A673 (cell line): ENCODE measurements around the gene PHYHD1. TPM values are rescaled to one million over a fixed set of nuclear protein-coding genes. Genes with fewer than 3 reads are reported as not detected.

Experiments used
- BruUV-seq: library from RNA; stranded (reverse); fragments of 400-500 nt; replicated peaks from 2 replicates; lab custom pipeline; 2021; lab: Mats Ljungman, UMichigan
- CTCF ChIA-PET: fragments of 300-600 bp; sonication (Branson Sonifier 250); formaldehyde crosslinking; loops from one replicate; lab custom pipeline; 2022; ENCODE audit warnings: antibody characterized with exemption; lab: Charles Lee
- POLR2A ChIA-PET: fragments of 300-600 bp; sonication (Branson Sonifier 250); formaldehyde crosslinking; loops from one replicate; lab custom pipeline; 2022; ENCODE audit warnings: antibody characterized with exemption; ENCODE audit not compliant: low non-redundant PET; lab: Charles Lee
- DNase-seq: peaks from one replicate; pipeline ENCODE4 v3.0.0-alpha.2; 2015; ENCODE audit warnings: low spot score
- H3K27ac ChIP-seq: fragments of 200-600 bp; sonication (generic); 2 replicates; pipeline ENCODE4 v1.5.1; 2016; ENCODE audit warnings: mixed run types, low read depth, mild to moderate bottlenecking, mixed read lengths, antibody characterized with exemption, low read length; ENCODE audit not compliant: poor library complexity, severe bottlenecking
- H3K27me3 ChIP-seq: fragments of 200-600 bp; sonication (generic); replicated peaks from 2 replicates; pipeline ENCODE4 v1.6.1; 2017; ENCODE audit warnings: mixed run types, low read depth, mild to moderate bottlenecking, mixed read lengths, antibody characterized with exemption, low read length; ENCODE audit not compliant: insufficient read depth, poor library complexity
- H3K36me3 ChIP-seq: fragments of 200-600 bp; sonication (generic); 2 replicates; pipeline ENCODE4 v1.6.1; 2016; ENCODE audit warnings: mixed run types, mild to moderate bottlenecking, mixed read lengths, antibody characterized with exemption, low read length; ENCODE audit not compliant: insufficient read depth, poor library complexity, severe bottlenecking
- H3K4me1 ChIP-seq: fragments of 200-600 bp; sonication (generic); 2 replicates; pipeline ENCODE4 v1.6.1; 2017; ENCODE audit warnings: mixed run types, mild to moderate bottlenecking, mixed read lengths, antibody characterized with exemption, low read length; ENCODE audit not compliant: insufficient read depth, poor library complexity, severe bottlenecking
- H3K4me3 ChIP-seq: fragments of 200-600 bp; sonication (generic); 2 replicates; pipeline ENCODE4 v1.5.1; 2016; ENCODE audit warnings: low read depth, mixed run types, mild to moderate bottlenecking, mixed read lengths, low read length; ENCODE audit not compliant: poor library complexity, severe bottlenecking
- H3K9me3 ChIP-seq: fragments of 200-600 bp; sonication (generic); 2 replicates; pipeline ENCODE4 v1.6.1; 2016; ENCODE audit warnings: mixed run types, low read depth, mild to moderate bottlenecking, mixed read lengths, antibody characterized with exemption, low read length; ENCODE audit not compliant: poor library complexity, severe bottlenecking
- EZH2 ChIP-seq: fragments of 200-600 bp; sonication (generic); IDR thresholded peaks from 2 replicates; pipeline ENCODE4 v1.6.1; 2017; ENCODE audit warnings: borderline replicate concordance, low read depth, mild to moderate bottlenecking, mixed read lengths, antibody characterized with exemption, low read length; ENCODE audit not compliant: poor library complexity, severe bottlenecking
- intact Hi-C: fragments of 100-400 bp; cut with micrococcal nuclease; formaldehyde crosslinking; loops from one replicate; pipeline ENCODE4 v1.10.0; 2022; ENCODE audit not compliant: unreplicated experiment
- total RNA-seq: library from RNA; stranded (reverse); gene quantifications from 2 replicates; pipeline ENCODE4 v1.2.3, GENCODE V29; 2021
- TF ChIP-seq, protein P1 (sequence below): fragments of 300-800, 200-600 bp; sonication (generic); conservative IDR thresholded peaks from 2 replicates; pipeline ENCODE4 v1.5.1; 2017; ENCODE audit warnings: low read depth, mild to moderate bottlenecking, antibody characterized with exemption, low read length, moderate library complexity, mixed read lengths

PHYHD1 gene
- total RNA-seq, 1 experiment from 2014 or later = 6.3 TPM

DNA sequence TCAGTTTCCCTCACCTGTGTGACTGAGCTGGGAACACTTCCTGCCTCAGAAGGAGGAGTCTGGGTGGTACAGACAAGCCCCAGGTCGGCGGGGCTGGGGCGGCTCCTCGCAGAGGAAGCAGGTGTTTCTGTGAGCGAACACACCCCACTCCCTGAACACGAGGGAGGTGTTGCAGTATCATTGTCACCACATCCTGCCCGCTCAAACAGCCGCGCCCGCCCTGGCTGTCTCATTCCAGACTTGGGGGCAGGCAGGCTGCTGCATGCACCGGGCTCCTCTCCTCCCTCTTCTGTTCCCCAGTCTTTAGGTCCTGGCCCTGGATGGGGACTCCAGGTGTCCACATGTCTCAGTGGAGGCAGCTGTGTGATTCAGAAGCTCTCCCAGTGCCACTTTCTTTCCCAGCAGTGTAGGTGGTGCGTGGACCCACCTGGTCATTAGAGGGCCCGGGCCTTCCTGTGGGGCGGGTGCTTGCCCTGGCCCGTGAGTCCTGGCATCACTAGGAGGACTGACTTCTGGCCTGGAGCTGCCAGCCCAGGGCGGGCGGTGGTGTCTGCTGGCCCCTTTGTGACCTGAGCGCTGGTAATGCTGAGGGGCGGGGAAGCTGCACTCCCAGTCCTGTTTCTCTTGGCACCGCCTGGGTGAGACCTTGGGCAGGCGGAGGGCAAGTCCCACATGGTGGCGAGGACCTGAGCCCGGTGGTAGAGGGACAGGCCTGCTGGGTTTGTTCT lies 18.3 kb upstream of the PHYHD1 start:
- Histone ChIP-seq H3K9me3 (no peaks in the 10 kb centered on the region), H3K4me3 (no peak overlapping the region), H3K27ac (no peak overlapping the region), H3K27me3 (no peaks in the 10 kb centered on the region), H3K4me1 (no peaks in the 10 kb centered on the region), H3K36me3 (peaks cover 8% of the 10 kb centered on the region)
- BruUV-seq = no TSS peak
- ChIA-PET POLR2A (no interaction called here), CTCF (no interaction called here)
- intact Hi-C loops = no loop called here
- DNase-seq = no peak
- TF ChIP-seq, protein P1, sequence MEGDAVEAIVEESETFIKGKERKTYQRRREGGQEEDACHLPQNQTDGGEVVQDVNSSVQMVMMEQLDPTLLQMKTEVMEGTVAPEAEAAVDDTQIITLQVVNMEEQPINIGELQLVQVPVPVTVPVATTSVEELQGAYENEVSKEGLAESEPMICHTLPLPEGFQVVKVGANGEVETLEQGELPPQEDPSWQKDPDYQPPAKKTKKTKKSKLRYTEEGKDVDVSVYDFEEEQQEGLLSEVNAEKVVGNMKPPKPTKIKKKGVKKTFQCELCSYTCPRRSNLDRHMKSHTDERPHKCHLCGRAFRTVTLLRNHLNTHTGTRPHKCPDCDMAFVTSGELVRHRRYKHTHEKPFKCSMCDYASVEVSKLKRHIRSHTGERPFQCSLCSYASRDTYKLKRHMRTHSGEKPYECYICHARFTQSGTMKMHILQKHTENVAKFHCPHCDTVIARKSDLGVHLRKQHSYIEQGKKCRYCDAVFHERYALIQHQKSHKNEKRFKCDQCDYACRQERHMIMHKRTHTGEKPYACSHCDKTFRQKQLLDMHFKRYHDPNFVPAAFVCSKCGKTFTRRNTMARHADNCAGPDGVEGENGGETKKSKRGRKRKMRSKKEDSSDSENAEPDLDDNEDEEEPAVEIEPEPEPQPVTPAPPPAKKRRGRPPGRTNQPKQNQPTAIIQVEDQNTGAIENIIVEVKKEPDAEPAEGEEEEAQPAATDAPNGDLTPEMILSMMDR = no peak
- TF ChIP-seq EZH2 = no peak

DNA sequence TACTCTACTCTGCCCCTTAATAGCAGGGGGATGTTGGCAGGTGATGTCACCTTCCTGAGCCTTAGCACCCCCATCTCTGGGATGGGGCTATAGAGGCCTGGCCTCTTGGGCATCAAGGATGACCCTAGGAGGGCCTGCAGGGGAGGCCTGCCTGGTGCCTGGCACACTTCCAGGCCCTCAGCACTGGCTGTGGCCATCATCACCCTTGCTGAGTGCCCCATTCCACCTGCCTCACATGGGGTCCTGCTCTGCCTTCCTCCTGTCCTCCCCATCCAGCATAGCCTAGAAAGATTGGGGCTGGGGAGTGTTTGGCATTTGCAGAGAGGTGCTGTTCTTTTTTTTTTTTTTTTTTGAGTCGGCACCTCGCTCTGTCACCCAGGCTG lies 17.7 kb upstream of the PHYHD1 start:
- no peak overlapping the region for H3K4me3 ChIP-seq
- ChIA-PET POLR2A (no interaction called here), CTCF (no interaction called here)
- H3K4me1 ChIP-seq = no peaks in the 10 kb centered on the region
- H3K27ac ChIP-seq = no peak overlapping the region
- BruUV-seq = no TSS peak
- H3K9me3 ChIP-seq = no peaks in the 10 kb centered on the region
- no peaks in the 10 kb centered on the region for H3K27me3 ChIP-seq
- DNase-seq = no peak
- H3K36me3 ChIP-seq = peaks cover 14% of the 10 kb centered on the region
- intact Hi-C loops = no loop called here
- TF ChIP-seq, protein P1 = no peak
- TF ChIP-seq EZH2 = no peak

GRCh38 chr9:128903871-128904620 lies 16.7 kb upstream of the PHYHD1 start:
- CTCF ChIA-PET = no interaction called here

More at GRCh38 chr9:128903871-128904620, 16.7 kb upstream of the PHYHD1 start:
- Histone ChIP-seq H3K4me3 (no peak overlapping the region), H3K27ac (no peak overlapping the region), H3K4me1 (no peaks in the 10 kb centered on the region), H3K9me3 (no peaks in the 10 kb centered on the region), H3K27me3 (no peaks in the 10 kb centered on the region), H3K36me3 (peaks cover 18% of the 10 kb centered on the region)
- DNase-seq = no peak
- no TSS peak for BruUV-seq
- intact Hi-C loops = no loop called here
- POLR2A ChIA-PET = no interaction called here
- TF ChIP-seq EZH2 = no peak
- TF ChIP-seq, protein P1 = no peak
